ENCODE measurements around the gene CYP2J2. TPM values are rescaled to one million over a fixed set of nuclear protein-coding genes. Genes with fewer than 3 reads are reported as not detected.
"Not testable (repeated sequence)": the region's sequence is repeated elsewhere in the genome, so short reads cannot be mapped to it uniquely, and the experiment has no call there.

CYP2J2 gene
- total RNA-seq, 1 experiment from 2014 or later: 4.5 TPM

DNA sequence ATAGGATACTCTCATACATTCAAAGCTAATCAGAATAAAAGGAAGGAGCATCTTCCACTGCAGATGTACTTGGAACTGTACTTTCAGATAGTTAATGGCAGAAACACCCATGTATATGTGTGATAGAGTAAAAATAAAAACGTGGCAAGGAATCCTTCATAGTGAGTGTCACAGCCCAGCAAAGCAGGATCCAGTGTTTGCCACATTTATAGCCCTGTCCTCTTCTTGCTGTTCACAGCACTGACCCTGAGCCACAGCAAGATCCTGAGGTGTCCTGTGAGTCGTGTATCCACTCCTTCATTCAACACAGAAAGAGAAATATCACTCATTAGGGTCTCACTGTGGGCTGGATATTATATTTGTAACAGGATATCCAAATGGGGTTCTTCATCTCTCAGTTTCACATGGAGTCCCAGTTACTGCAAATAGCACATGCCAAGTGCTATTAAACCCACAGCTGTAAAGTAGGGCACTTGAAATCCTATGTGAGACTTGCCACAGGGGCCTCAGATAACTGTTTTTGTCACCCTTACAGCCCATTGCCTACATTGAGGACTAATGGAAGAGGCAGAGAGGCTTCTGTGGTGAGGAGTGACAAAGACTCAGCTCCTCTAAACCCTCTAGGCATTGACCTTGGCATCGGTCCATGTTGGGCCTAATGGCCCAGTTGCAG lies 41.3 kb downstream of the CYP2J2 start:
- no peak for DNase-seq (ENCODE audit: low read depth)
- in situ Hi-C loops (cut with HindIII; ENCODE audit: low pct_unique_long_range_greater_than_20kb, low sequenced_read_pairs): no loop called here

DNA sequence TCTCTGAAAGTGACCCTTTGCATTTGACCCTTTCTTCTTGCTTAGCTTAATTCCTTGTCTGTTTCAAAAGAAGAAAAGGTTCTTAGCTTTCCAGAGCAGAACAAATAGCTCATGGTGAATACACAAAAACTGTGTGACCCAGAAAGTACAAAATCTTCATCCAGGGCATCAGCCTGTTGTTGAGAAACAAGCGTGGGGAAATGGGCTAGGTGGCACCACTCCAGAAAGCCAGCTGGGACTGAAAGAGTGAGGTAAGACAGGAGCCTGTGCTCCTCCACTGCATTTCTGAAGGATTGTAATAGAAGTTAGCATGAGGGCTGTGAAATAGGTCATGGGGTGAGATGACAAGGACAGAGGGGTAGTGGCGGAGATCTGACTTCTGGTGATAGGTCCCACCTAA lies 45.8 kb downstream of the CYP2J2 start:
- no peak for DNase-seq (ENCODE audit: low read depth)
- in situ Hi-C loops (cut with HindIII; ENCODE audit: low pct_unique_long_range_greater_than_20kb, low sequenced_read_pairs): no loop called here

DNA sequence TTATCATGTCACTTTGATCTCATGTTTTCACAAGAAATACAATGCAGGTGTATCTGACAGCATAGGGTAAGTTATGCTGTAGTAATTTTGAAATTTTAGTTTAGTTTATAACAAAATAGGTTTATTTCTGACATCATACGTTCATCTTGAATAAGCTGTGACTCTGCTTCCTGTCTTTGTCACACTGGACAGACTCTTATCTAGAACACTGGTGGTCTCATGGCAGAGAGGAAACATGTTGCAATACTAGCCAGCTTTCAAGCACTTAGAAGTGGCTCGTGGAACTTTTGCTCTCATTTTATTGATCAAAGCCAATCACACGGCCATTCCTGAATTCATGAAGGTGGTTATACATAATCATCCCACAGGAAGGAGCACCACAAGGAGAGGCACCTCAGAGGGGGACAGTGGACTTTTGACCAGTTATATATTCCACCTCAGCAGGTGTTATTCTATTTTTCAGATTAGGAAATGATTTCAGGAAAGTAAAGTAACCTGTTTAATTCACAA lies 46.5 kb downstream of the CYP2J2 start:
- in situ Hi-C loops (cut with HindIII; ENCODE audit: low pct_unique_long_range_greater_than_20kb, low sequenced_read_pairs): no loop called here
- no peak for DNase-seq (ENCODE audit: low read depth)

DNA sequence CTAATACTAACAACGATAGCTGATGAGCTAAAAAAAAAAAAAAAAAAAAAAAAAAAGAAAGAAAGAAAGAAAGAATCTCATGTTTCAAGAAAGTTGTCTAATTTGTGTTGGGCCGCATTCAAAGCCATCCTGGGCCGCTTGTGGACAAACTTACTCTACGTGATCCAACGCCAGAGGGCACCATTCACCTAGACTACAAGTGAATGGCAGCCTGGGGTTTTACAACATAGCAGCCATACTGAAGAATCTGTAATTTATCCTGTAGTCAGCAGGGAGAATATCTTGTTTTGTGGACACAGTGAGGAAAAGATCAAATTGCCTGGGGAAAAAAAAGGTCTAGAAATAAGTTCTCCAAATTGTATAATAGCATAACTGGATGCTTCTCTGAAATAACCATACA lies 47.0 kb downstream of the CYP2J2 start:
- DNase-seq (ENCODE audit: low read depth): no peak
- in situ Hi-C loops (cut with HindIII; ENCODE audit: low pct_unique_long_range_greater_than_20kb, low sequenced_read_pairs): no loop called here

DNA sequence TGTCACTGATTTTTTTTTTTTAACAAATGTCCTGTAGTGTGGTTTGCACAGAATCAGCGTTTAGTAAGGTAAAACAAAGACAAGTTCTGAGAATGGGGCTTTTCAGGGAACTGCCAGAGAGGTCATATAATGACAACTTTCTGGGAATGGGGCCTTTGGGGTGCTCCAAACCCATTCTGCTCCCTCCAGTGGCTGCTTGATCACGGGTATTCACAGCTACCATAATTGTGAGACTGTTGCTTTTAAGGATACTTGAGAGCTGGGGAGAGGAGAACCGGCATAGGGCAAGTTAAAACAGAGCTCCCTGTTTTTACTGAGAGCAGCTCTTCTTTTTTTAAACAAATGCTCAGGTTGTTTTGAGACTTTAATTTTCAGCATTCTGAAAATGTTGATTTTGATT lies 48.2 kb downstream of the CYP2J2 start:
- in situ Hi-C loops (cut with HindIII; ENCODE audit: low pct_unique_long_range_greater_than_20kb, low sequenced_read_pairs): no loop called here
- DNase-seq (ENCODE audit: low read depth): no peak

DNA sequence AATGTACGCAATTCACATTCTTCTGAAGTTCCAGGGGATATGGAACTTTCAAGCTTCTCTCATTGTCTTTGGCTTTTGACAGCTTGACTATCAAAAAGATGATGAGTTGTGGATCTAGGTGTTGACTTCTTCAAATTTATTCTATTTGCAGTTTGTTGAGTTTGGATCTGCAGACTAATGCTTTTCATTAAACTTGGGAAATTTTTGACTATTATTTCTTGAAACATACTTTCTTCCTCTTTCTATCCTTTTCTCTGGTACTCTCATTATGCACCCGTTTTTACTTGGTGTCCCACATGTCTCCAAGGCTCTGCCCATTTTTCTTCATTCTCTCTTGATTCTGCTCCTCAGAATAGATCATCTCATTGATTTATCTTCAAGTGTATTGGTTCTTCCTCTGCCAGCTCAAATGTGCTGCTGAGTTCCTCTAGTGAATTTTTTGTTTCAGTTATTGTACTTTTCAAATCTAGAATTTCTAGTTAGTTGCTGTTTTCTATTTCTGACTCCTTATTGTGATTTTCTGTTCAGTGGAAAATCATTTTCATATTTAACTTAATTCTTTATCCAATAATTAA lies 49.4 kb downstream of the CYP2J2 start:
- in situ Hi-C loops (cut with HindIII; ENCODE audit: low pct_unique_long_range_greater_than_20kb, low sequenced_read_pairs): no loop called here
- DNase-seq (ENCODE audit: low read depth): no peak

DNA sequence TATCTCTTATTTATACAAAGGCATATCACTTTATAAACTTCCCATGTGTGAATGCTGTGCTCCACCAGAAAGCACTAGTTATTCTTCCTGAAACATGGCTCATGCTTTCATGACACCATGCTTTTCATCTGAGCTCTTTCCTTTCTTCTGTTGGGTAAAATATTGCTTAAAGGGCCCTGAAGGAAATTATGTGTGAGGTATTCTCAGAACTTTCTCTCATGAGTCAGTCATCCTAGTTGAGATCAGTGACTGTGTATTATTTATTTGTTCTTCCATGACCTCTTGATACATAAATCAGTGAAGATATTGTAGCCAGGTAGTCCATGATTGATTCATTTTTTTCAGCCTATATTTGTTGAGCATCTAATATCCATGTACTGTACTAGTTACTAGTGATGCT lies 54.8 kb downstream of the CYP2J2 start:
- in situ Hi-C loops (cut with HindIII; ENCODE audit: low pct_unique_long_range_greater_than_20kb, low sequenced_read_pairs): no loop called here
- DNase-seq (ENCODE audit: low read depth): no peak

DNA sequence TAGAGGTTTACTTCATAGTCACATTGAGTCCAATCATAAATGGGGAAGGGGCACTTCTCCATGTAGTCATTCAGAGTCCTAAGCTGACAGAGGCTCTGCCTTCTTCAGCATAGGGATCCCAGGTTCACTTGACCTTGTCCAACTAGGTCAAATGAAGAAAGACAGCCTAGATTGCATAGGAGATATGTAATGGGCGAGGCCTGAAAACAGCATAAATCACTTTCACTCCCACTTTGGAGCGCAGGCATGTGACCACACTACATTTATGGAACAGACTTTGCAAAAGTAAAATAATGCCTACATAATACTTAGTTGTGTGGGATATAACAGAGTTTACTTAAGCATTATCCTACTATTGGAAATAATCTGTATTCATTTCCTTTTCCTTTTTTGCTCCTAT lies 60.1 kb downstream of the CYP2J2 start:
- DNase-seq (ENCODE audit: low read depth): no peak
- in situ Hi-C loops (cut with HindIII; ENCODE audit: low pct_unique_long_range_greater_than_20kb, low sequenced_read_pairs): no loop called here

DNA sequence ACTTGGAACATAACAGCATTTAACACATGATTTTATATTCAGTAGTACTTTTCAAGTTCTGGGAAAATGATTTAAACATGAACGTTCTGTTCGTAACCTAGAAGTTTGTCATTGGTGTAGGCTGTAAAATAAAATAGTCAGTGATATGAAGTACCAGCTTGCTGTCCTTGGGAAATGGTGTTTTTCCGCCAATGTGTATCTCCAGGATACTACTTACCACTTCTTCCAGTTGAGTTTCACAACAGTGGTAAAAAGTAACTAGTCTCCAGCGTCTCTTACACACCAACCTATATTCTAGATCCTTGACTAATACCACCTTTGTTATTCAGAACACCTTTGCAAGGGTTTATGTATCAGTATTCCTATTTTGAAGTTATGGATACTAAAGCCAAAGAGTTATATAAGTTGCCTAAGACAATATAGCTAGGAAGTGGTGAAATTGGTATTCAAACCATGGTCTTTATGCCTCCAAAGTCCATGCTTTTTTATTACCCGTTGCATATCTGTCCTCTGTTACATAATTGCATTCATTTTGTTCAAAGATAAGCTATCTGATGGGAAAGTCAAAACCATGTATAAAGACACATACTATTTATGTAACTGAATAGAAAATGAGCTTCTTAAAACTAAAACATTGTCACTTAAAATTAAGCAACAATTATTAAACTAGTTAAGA lies 68.8 kb downstream of the CYP2J2 start:
- in situ Hi-C loops (cut with HindIII; ENCODE audit: low pct_unique_long_range_greater_than_20kb, low sequenced_read_pairs): no loop called here

DNA sequence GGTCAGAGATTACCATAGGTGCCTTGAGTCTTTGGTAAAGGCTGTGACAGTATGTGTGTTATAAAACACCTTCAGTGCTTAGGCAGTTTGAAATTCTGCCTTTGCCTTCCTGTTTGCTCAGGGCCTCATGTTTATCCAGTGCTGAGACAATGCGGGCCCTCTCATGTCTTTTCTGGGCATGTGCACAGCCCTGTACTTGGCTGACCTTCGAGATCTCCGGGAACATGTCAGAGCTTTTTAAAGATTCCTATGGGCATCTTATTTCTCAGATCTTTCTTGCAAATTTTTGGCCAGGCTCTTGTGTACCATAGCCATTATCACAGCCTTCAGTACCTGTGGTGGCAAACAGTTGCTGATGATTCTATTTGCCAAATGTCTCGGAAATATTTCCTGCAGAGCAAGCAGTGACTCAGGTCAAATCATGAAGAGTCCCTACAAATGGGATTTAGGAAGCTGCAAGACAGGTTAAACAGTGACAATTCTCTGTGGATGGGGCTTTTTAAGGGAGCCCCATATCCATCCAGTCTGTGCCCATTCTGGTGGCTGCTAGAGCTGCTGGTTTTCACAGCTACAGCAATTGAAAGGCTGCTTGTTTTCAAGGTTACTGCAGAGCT lies 69.7 kb downstream of the CYP2J2 start:
- no peak for DNase-seq (ENCODE audit: low read depth)
- in situ Hi-C loops (cut with HindIII; ENCODE audit: low pct_unique_long_range_greater_than_20kb, low sequenced_read_pairs): no loop called here

More for the DNA sequence above, 68.8 kb downstream of the CYP2J2 start:
- no peak for DNase-seq (ENCODE audit: low read depth)

DNA sequence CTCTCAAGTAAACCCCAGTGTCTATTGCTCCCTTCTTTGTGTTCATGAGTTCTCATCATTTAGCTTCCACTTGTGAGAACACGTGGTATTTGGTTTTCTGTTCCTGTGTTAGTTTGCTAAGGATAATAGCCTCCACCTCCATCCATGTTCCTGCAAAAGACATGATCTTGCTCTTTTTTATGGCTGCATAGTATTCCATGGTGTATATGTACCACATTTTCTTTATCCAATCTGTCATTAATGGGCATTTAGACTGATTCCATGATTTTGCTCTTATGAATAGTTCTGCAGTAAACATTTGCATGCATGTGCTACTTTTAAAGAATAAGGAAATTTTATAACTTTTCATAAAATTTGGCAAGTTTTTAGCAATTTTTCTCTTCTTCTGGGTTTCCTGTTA lies 71.3 kb downstream of the CYP2J2 start:
- DNase-seq (ENCODE audit: low read depth); in situ Hi-C loops (cut with HindIII; ENCODE audit: low pct_unique_long_range_greater_than_20kb, low sequenced_read_pairs): not testable (repeated sequence)

DNA sequence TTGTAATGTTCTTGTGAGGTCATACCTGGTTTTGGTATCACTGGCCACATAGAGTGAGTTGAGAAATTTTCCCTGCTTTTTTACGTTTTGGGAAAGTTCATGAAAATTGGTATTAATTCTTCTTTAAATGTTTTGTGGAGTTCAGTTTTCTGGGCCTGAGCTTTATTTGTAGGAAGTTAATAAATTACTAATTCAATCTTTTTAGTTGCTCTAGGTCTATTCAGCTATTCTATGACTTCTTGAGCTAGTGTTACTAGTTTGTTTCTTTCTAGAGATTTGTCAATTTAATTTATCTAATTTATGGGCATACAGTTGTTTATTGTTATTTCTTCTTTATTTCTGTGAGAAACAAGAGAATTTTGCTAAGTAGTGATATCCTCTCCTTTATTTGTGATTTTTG lies 74.5 kb downstream of the CYP2J2 start:
- in situ Hi-C loops (cut with HindIII; ENCODE audit: low pct_unique_long_range_greater_than_20kb, low sequenced_read_pairs): no loop called here
- no peak for DNase-seq (ENCODE audit: low read depth)

DNA sequence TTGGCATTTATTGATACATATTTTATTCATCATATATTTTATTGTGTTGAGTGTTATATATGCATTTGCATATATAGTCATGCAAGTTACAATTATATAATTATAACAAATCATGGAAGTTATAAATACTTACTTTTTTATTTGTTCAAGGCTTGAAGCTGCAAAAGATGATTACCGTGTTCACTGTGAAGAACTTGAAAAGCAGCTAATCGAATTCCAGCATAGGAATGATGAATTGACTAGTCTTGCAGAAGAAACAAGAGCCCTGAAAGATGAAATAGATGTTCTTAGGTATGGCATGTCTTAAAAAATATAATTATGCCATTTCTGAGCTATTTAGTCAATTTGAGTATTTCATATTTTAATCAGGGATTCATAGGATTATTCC lies 79.7 kb downstream of the CYP2J2 start:
- DNase-seq (ENCODE audit: low read depth): no peak

DNA sequence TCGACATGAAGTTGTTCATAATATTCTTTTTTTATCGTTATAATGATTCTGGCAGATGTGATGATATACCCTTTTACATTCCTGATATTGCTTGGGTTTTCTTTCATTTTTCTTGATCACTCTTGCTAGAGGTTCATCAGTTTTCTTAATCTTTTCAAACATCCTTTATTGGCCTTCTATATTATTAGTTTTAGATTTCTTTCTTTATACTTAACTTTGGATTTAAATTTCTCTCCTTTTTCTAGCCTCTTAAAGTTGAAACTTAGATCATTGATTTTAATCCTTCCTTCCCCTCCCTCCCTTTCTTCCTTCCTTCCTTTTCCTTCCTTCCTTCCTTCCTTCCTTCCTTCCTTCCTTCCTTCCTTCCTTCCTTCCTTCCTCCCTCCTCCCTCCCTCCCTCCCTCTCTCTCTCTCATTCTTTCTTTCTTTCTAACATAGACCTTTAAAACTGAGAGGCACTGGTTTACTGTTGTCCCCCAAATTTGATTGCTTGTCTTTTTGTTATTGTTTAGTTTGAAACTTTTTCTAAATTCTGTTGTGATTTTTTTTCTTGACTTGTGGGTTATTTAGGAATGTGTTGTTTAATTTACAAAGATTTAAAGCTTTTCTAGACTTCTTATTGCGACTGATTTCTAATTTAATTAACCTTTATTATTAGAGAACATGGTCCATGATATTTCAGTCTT lies 80.2 kb downstream of the CYP2J2 start:
- no peak for DNase-seq (ENCODE audit: low read depth)
- in situ Hi-C loops (cut with HindIII; ENCODE audit: low pct_unique_long_range_greater_than_20kb, low sequenced_read_pairs): no loop called here

More for the DNA sequence above, 79.7 kb downstream of the CYP2J2 start:
- in situ Hi-C loops (cut with HindIII; ENCODE audit: low pct_unique_long_range_greater_than_20kb, low sequenced_read_pairs): no loop called here

DNA sequence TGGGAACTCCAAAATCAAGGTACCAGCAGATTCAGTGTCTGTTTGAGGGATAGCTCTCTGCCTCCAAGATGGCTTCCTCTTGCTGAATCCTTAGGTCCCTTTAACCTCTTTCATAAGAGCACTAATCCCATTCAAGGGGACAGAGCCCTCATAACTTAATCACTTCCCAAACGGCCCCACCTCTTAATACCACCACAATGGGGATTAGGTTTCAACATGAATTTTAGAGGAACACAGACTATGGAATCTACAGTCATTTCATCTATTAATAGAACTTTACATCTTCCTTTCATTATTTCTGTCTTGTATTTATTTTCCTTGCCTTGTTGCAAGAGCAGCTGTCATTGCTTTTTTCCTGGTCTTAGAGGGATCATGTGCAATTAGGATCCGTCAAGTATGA lies 81.5 kb downstream of the CYP2J2 start:
- in situ Hi-C loops (cut with HindIII; ENCODE audit: low pct_unique_long_range_greater_than_20kb, low sequenced_read_pairs): no loop called here

More for the DNA sequence above, 81.5 kb downstream of the CYP2J2 start:
- DNase-seq (ENCODE audit: low read depth): no peak

All from Caki2 (cell line).